ENCODE results near the gene ZNF260. TPM values are rescaled to one million over a fixed set of nuclear protein-coding genes. Genes with fewer than 3 reads are reported as not detected.

The ZNF260 gene
- total RNA-seq (17.5 and 21.3 TPM in 2 replicates), polyA plus RNA-seq (8.2 and 9.4 TPM in 2 replicates), polyA minus RNA-seq (ENCODE audit: low replicate concordance) (2.3 and 29.9 TPM in 2 replicates)
- 6.2 and 9.1 TPM in 2 replicates for polyA plus RNA-seq (2012)

DNA sequence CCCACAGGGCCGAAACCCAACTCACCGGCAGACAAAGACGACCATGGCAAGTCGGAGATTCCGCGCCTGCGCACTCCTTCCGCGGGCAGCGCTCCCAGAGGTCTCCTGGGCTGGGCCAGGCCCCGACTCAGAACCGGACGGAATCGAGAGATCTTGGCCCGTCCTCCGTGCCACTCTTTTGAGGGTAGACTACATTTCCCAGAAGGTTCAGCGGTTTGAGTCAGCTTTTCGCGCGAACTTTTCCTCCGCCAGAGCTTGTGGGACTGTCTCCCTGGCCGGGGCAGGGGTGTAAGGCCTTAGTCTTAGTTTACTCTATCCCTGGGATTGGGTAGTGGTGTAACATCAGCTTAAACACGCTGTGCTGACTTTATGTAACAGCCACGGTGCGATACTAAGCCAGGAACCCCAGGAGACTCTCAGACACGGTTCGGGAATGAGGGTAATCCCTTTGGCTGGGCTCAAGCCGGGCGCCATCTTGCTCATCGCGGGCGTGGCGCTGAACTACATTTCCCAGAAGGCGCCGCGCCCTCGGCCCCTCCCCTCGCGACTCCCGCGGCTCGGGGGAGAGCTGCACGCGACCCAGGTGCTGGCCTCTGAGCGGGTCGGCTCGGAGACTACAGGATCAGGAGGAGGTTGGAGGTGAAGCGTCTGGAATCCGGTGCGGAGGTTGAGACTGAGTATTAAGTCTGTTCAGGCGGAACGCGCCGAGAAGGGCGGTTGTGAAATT is at the start of gene ZNF260:
ZNF260 (minus strand) TSS at position 78 of the 727 bp plus-strand sequence. CDS start 13,033 bp downstream, outside the sequence.
- peak within 1 kb of the TSS; percentile 90 to 99 (median 94) for H3K4me3 ChIP-seq (replicated peaks in 1 of 4; ENCODE audit: control extremely low read depth in 1 of 4, insufficient read depth in 1 of 4, low read depth in 3 of 4, low read length in 4 of 4)
- no peaks in the 10 kb centered on the region for H3K36me3 ChIP-seq (ENCODE audit: control insufficient read depth, insufficient read depth, low read length)
- DNase-seq (ENCODE audit: low read depth in 2 of 2), result peak; percentile 97 to 99
- no peak for TF ChIP-seq EZH2 (IDR thresholded peaks at IDR 0.05; ENCODE audit: low read length, missing control alignments)
- TF ChIP-seq, protein P1, sequence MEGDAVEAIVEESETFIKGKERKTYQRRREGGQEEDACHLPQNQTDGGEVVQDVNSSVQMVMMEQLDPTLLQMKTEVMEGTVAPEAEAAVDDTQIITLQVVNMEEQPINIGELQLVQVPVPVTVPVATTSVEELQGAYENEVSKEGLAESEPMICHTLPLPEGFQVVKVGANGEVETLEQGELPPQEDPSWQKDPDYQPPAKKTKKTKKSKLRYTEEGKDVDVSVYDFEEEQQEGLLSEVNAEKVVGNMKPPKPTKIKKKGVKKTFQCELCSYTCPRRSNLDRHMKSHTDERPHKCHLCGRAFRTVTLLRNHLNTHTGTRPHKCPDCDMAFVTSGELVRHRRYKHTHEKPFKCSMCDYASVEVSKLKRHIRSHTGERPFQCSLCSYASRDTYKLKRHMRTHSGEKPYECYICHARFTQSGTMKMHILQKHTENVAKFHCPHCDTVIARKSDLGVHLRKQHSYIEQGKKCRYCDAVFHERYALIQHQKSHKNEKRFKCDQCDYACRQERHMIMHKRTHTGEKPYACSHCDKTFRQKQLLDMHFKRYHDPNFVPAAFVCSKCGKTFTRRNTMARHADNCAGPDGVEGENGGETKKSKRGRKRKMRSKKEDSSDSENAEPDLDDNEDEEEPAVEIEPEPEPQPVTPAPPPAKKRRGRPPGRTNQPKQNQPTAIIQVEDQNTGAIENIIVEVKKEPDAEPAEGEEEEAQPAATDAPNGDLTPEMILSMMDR (conservative IDR thresholded peaks at IDR 0.05 in 1 of 2, IDR thresholded peaks at IDR 0.05 in 1 of 2; ENCODE audit: low read depth in 1 of 2, low read length in 2 of 2), result peak in 1 of 2 donors; percentile 4
- peak within 1 kb of the TSS; percentile 100 for H2AFZ ChIP-seq (ENCODE audit: low read length)
- no peaks in the 10 kb centered on the region for H3K9me3 ChIP-seq (ENCODE audit: control insufficient read depth, insufficient read depth, low read depth, low read length)
- no peaks in the 10 kb centered on the region for H4K20me1 ChIP-seq (ENCODE audit: control insufficient read depth, extremely low read depth, insufficient read depth, low read length)
- peaks cover 2% of the 10 kb centered on the region for H3K4me1 ChIP-seq (ENCODE audit: control insufficient read depth, extremely low read depth, insufficient read depth, low read length)
- peaks cover 18% of the 10 kb centered on the region for H3K79me2 ChIP-seq (ENCODE audit: control insufficient read depth, insufficient read depth, low read length)
- peak within 1 kb of the TSS; percentile 82 for H3K27ac ChIP-seq (ENCODE audit: insufficient read depth, low read length)
- H3K4me2 ChIP-seq (ENCODE audit: extremely low read depth, insufficient read depth, low read length), result peak within 1 kb of the TSS; percentile 98
- H3K9ac ChIP-seq (ENCODE audit: insufficient read depth, low read length), result peak within 1 kb of the TSS; percentile 77
- no peaks in the 10 kb centered on the region for H3K27me3 ChIP-seq (ENCODE audit: control insufficient read depth, insufficient read depth, low read length)

DNA sequence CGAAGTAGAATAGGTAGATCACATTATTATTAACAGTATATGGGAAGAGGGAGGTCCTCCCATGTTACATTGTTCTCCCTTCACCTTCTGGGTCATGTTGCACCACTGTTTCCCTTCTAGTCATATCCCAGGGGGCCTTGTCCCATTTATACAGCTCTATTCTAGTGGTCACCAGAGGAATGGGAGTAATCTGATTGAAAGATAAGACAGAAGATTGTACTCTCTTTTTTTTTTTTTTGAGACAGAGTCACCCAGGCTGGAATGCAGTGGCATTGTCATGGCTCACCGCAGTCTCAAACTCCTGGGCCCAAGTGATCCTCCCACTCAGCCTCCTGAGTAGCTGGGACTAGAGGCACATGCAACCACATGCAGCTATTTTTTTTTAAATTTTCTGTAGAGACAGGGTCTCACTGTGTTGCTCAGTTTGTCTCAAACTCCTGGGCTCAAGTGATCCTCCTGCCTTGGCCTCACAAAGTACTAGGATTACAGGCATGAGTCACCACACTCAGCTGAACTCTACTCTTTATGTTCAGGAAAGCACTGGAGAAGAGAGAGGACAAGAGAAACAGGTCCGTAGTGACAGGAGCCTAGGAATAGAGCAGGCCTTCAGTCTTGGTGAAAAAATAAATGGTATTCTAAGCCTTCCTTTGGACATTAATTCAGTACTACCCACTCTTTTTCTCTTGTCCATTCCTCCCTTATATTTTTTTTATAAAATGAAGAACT is 49.4 kb upstream of the ZNF260 start:
- no peak for TF ChIP-seq EZH2 (IDR thresholded peaks at IDR 0.05; ENCODE audit: low read length, missing control alignments)
- TF ChIP-seq, protein P1 (conservative IDR thresholded peaks at IDR 0.05 in 1 of 2, IDR thresholded peaks at IDR 0.05 in 1 of 2; ENCODE audit: low read depth in 1 of 2, low read length in 2 of 2), result no peak
- H3K36me3 ChIP-seq (ENCODE audit: control insufficient read depth, insufficient read depth, low read length), result peaks cover 6% of the 10 kb centered on the region
- H4K20me1 ChIP-seq (ENCODE audit: control insufficient read depth, extremely low read depth, insufficient read depth, low read length), result no peaks in the 10 kb centered on the region
- H3K79me2 ChIP-seq (ENCODE audit: control insufficient read depth, insufficient read depth, low read length), result peaks cover 14% of the 10 kb centered on the region
- H3K4me2 ChIP-seq (ENCODE audit: extremely low read depth, insufficient read depth, low read length), result no peak overlapping the region
- no peak overlapping the region for H3K9ac ChIP-seq (ENCODE audit: insufficient read depth, low read length)
- H3K27ac ChIP-seq (ENCODE audit: insufficient read depth, low read length), result no peak overlapping the region
- no peaks in the 10 kb centered on the region for H3K27me3 ChIP-seq (ENCODE audit: control insufficient read depth, insufficient read depth, low read length)
- H3K9me3 ChIP-seq (ENCODE audit: control insufficient read depth, insufficient read depth, low read depth, low read length), result no peaks in the 10 kb centered on the region
- no peaks in the 10 kb centered on the region for H3K4me1 ChIP-seq (ENCODE audit: control insufficient read depth, extremely low read depth, insufficient read depth, low read length)
- H2AFZ ChIP-seq (ENCODE audit: low read length), result no peak overlapping the region
- no peak overlapping the region for H3K4me3 ChIP-seq (replicated peaks in 1 of 4; ENCODE audit: control extremely low read depth in 1 of 4, insufficient read depth in 1 of 4, low read depth in 3 of 4, low read length in 4 of 4)
- DNase-seq (ENCODE audit: low read depth in 2 of 2), result peak in 1 of 2 donors; percentile 58

DNA sequence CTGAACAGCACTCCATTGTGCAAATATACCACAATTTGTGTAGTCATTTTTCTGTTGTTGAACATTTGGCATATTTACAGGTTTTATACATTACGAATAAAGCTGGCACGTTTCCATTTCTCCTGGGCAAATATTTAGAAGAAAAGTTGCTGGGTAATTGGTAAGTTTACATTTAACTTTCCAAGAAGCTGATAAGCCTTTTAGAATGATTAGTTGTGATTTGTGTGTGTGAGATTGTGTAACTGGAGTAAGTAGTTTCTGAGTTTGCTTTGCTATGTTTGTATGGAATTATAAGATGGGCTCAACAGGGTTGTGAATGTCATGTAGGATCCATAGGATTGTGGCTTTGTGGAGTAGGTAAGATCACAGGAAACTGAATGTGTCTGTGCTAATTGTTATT is 46.7 kb upstream of the ZNF260 start:
- peak overlapping the region; percentile 46 to 93 (median 76) for H3K4me3 ChIP-seq (replicated peaks in 1 of 4; ENCODE audit: control extremely low read depth in 1 of 4, insufficient read depth in 1 of 4, low read depth in 3 of 4, low read length in 4 of 4)
- peaks cover 5% of the 10 kb centered on the region for H3K36me3 ChIP-seq (ENCODE audit: control insufficient read depth, insufficient read depth, low read length)
- H3K4me1 ChIP-seq (ENCODE audit: control insufficient read depth, extremely low read depth, insufficient read depth, low read length), result no peaks in the 10 kb centered on the region
- H3K27ac ChIP-seq (ENCODE audit: insufficient read depth, low read length), result no peak overlapping the region
- H3K9ac ChIP-seq (ENCODE audit: insufficient read depth, low read length), result no peak overlapping the region
- no peaks in the 10 kb centered on the region for H3K9me3 ChIP-seq (ENCODE audit: control insufficient read depth, insufficient read depth, low read depth, low read length)
- peaks cover 17% of the 10 kb centered on the region for H3K79me2 ChIP-seq (ENCODE audit: control insufficient read depth, insufficient read depth, low read length)
- H4K20me1 ChIP-seq (ENCODE audit: control insufficient read depth, extremely low read depth, insufficient read depth, low read length), result no peaks in the 10 kb centered on the region
- peak in 1 of 2 donors; percentile 23 for DNase-seq (ENCODE audit: low read depth in 2 of 2)
- TF ChIP-seq, protein P1 (conservative IDR thresholded peaks at IDR 0.05 in 1 of 2, IDR thresholded peaks at IDR 0.05 in 1 of 2; ENCODE audit: low read depth in 1 of 2, low read length in 2 of 2), result no peak
- no peak for TF ChIP-seq EZH2 (IDR thresholded peaks at IDR 0.05; ENCODE audit: low read length, missing control alignments)
- no peaks in the 10 kb centered on the region for H3K27me3 ChIP-seq (ENCODE audit: control insufficient read depth, insufficient read depth, low read length)
- no peak overlapping the region for H2AFZ ChIP-seq (ENCODE audit: low read length)
- H3K4me2 ChIP-seq (ENCODE audit: extremely low read depth, insufficient read depth, low read length), result peak overlapping the region; percentile 99
